Breast epithelium (tissue), 3 donors: ENCODE measurements around the gene CNMD.

Source experiments
- CTCF ChIP-seq, 3 donors: fragments of 450-650 bp; IDR thresholded peaks; one replicate each; pipeline ENCODE4 v1.5.1; 2016 to 2017; ENCODE audit warnings: antibody characterized with exemption in 3 of 3, mild to moderate bottlenecking in 3 of 3, moderate library complexity in 3 of 3
- POLR2A ChIP-seq: fragments of 450-650 bp; IDR thresholded peaks from one replicate; pipeline ENCODE4 v1.6.1; 2016; ENCODE audit warnings: antibody characterized with exemption, mild to moderate bottlenecking, moderate library complexity
- POLR2AphosphoS5 ChIP-seq, 3 donors: sonication (generic); formaldehyde crosslinking; IDR thresholded peaks; one replicate each; pipeline ENCODE4 v1.6.1; 2017; ENCODE audit warnings: antibody characterized with exemption in 3 of 3

DNA sequence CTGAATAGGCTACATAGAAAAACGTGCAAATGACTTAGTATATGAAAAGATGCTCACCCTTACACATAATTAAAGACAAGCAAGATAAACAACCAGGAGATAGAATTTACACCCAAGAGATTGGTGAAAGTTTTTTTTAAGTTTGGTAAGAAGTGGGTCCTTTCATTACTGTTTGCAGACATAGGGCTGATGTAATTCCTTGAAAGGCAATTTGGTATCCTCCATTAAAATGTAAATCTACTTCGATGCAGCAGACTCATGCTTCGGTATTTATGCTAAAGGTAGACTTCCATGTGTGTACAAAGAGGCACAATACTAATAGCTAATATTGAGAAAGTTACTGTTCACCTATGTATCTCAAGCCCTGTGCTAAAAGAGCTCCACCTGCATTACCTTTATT is 33.5 kb downstream of the CNMD start:
- no peak for TF ChIP-seq CTCF (IDR thresholded peaks at IDR 0.05)
- no peak for TF ChIP-seq POLR2AphosphoS5 (IDR thresholded peaks at IDR 0.05)
- no peak for TF ChIP-seq POLR2A
